Measurements from ENCODE around the gene PLD5. TPM values are rescaled to one million over a fixed set of nuclear protein-coding genes. Genes with fewer than 3 reads are reported as not detected.

Gene PLD5
- total and polyA plus RNA-seq, 11 donors = 0.05 to 0.96 (median 0.21) TPM; not detected in 2

DNA sequence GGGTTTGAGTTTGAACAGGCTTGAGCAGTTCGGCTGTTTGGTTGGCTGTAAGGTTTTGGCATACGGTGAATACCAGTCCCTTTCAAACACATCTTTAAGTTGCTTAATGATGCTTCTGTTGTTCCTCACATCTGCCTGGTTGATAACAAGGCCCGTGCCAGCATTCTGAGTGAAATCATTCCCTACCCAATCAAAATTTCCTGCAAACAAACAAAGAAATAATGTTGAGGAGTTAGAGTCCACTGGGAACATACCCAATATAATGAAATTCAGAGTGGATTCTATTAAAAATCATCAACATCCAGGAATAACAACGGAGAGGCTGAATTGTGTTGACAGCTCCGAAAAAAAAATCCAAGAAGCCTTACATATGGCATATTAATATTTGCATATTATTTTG lies 434.6 kb downstream of the PLD5 start:
- ATAC-seq (no peak), DNase-seq (no peak)
- H3K4me3 ChIP-seq = no peak overlapping the region
- no peak overlapping the region for H3K27ac ChIP-seq
- H3K36me3 ChIP-seq = no peaks in the 10 kb centered on the region
- intact Hi-C loops (cut with DNase I) = no loop called here
- H3K4me1 ChIP-seq = no peaks in the 10 kb centered on the region
- WGBS, 4 donors = 44 to 56% (median 51%) methylated on average over 5 of the region's 5 CpGs
- no peaks in the 10 kb centered on the region for H3K9me3 ChIP-seq
- TF ChIP-seq, protein P1, sequence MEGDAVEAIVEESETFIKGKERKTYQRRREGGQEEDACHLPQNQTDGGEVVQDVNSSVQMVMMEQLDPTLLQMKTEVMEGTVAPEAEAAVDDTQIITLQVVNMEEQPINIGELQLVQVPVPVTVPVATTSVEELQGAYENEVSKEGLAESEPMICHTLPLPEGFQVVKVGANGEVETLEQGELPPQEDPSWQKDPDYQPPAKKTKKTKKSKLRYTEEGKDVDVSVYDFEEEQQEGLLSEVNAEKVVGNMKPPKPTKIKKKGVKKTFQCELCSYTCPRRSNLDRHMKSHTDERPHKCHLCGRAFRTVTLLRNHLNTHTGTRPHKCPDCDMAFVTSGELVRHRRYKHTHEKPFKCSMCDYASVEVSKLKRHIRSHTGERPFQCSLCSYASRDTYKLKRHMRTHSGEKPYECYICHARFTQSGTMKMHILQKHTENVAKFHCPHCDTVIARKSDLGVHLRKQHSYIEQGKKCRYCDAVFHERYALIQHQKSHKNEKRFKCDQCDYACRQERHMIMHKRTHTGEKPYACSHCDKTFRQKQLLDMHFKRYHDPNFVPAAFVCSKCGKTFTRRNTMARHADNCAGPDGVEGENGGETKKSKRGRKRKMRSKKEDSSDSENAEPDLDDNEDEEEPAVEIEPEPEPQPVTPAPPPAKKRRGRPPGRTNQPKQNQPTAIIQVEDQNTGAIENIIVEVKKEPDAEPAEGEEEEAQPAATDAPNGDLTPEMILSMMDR (IDR thresholded peaks at IDR 0.05) = no peak
- no peak for TF ChIP-seq POLR2A (IDR thresholded peaks at IDR 0.05)
- no peaks in the 10 kb centered on the region for H3K27me3 ChIP-seq

DNA sequence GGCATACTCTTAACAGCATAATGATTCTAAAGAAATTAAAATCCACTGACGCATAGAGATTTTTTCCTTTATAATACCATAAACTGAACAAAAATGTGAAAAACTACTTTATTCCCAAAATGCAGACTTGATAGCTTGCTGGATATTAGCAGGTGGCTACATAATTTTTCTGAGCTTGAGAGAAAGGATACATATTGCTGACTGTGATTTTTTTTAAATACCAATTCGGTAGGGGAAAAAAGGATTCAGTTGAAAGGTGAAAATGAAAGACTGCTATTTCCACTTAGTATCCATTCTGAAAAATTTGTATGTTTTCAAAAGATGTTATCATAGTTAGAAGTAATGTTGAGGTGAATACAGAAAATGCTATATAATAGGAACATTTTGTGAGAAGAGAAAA lies 435.6 kb downstream of the PLD5 start:
- intact Hi-C loops (cut with DNase I) = no loop called here
- 86 to 89% (median 88%) methylated on average over 2 of the region's 2 CpGs for WGBS, 4 donors
- ATAC-seq = no peak

DNA sequence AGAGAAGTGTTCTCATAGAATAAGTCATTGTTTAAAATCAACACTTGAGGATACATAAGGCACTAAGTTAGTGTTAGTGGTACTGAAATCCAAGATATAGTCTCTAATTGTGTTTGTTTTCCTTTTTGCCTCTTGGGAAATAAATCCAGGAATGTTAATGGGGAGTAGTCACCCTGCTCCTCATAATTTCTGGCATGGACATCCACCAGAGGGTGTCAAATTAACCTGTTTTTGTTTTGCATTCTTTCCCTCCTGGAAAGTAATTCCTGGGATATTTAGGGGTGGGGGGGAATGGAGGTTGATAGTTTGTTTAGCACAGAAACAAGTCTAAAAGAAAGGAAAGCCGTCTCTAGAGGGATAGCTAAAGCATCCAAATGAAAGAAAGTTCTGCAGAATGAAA lies 437.8 kb downstream of the PLD5 start:
- no peaks in the 10 kb centered on the region for H3K4me1 ChIP-seq

More for the DNA sequence above, 435.6 kb downstream of the PLD5 start:
- Histone ChIP-seq H3K36me3 (no peaks in the 10 kb centered on the region), H3K4me3 (no peak overlapping the region), H3K27me3 (no peaks in the 10 kb centered on the region), H3K4me1 (no peaks in the 10 kb centered on the region), H3K9me3 (no peaks in the 10 kb centered on the region), H3K27ac (no peak overlapping the region)
- no peak for DNase-seq
- no peak for TF ChIP-seq POLR2A (IDR thresholded peaks at IDR 0.05)
- TF ChIP-seq, protein P1 (IDR thresholded peaks at IDR 0.05) = no peak

DNA sequence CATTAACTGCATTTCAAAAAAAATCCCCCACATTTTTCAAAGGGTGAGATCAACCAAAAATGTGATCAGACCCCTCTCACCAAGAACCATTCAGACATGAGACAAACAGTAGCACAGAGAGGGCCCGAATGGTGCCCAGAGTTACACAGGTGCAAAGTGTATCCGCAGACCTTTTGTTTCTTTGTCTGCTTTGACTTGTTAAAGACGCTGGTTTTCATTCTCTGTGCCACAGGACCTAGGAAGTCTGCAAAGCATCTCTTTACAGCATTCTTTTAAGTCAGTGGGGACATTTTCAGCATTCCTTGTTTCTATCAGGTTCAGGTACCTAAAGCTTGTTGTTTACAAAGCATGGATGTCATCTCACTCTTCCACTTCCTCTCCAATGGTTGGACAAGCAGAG lies 438.4 kb downstream of the PLD5 start:
- no peak for TF ChIP-seq POLR2A (IDR thresholded peaks at IDR 0.05)
- TF ChIP-seq, protein P1 (IDR thresholded peaks at IDR 0.05) = no peak
- H3K36me3 ChIP-seq = no peaks in the 10 kb centered on the region
- H3K27me3 ChIP-seq = no peaks in the 10 kb centered on the region
- H3K4me1 ChIP-seq = no peaks in the 10 kb centered on the region
- ATAC-seq = no peak
- intact Hi-C loops (cut with DNase I) = no loop called here
- H3K9me3 ChIP-seq = no peaks in the 10 kb centered on the region
- no peak for DNase-seq
- no peak overlapping the region for H3K27ac ChIP-seq
- 67 to 71% (median 68%) methylated on average over 3 of the region's 3 CpGs for WGBS, 4 donors
- H3K4me3 ChIP-seq = no peak overlapping the region

More for the DNA sequence above, 437.8 kb downstream of the PLD5 start:
- WGBS, 4 donors = 47 to 69% (median 57%) methylated on average over 1 of the region's 1 CpG
- Histone ChIP-seq H3K4me3 (no peak overlapping the region), H3K36me3 (no peaks in the 10 kb centered on the region), H3K27me3 (no peaks in the 10 kb centered on the region), H3K9me3 (no peaks in the 10 kb centered on the region), H3K27ac (no peak overlapping the region)
- ATAC-seq (no peak), DNase-seq (no peak)
- no peak for TF ChIP-seq POLR2A (IDR thresholded peaks at IDR 0.05)
- TF ChIP-seq, protein P1 (IDR thresholded peaks at IDR 0.05) = no peak
- intact Hi-C loops (cut with DNase I) = no loop called here
